DND-41 (cell line): ENCODE data around the gene MAT1A.

Source experiments
- ATAC-seq: fragments of 200-7000 bp; cut with Tn5 transposase; 3 replicates; pipeline ENCODE4 v1.9.1; 2021; ENCODE audit warnings: low read depth; ENCODE audit not compliant: insufficient read depth
- DNase-seq: peaks from one replicate; pipeline ENCODE4 v3.0.0-alpha.2; 2020
- H2AFZ ChIP-seq: 2 replicates; pipeline ENCODE4 v1.6.0; 2012; ENCODE audit warnings: low read depth, low read length
- H3K27ac ChIP-seq: 2 replicates; pipeline ENCODE4 v1.5.1; 2012; ENCODE audit warnings: low read length, inconsistent platforms
- H3K27me3 ChIP-seq: fragments of 200-600 bp; sonication (generic); 2 replicates; pipeline ENCODE4 v1.6.0; 2012; ENCODE audit warnings: low read length, mild to moderate bottlenecking, inconsistent platforms; ENCODE audit not compliant: insufficient read depth, poor library complexity
- H3K36me3 ChIP-seq: 2 replicates; pipeline ENCODE4 v1.5.1; 2012; ENCODE audit warnings: low read length, inconsistent platforms; ENCODE audit not compliant: insufficient read depth
- H3K4me1 ChIP-seq: 2 replicates; pipeline ENCODE4 v1.5.1; 2012; ENCODE audit warnings: mild to moderate bottlenecking, low read length; ENCODE audit not compliant: insufficient read depth
- H3K4me2 ChIP-seq: 2 replicates; pipeline ENCODE4 v1.6.0; 2012; ENCODE audit warnings: mild to moderate bottlenecking, moderate library complexity, low read length, inconsistent platforms; ENCODE audit not compliant: insufficient read depth
- H3K4me3 ChIP-seq, 2 experiments: fragments of 200-600 bp in 1 of 2; shearing (Covaris generic) in 1 of 2; 2 replicates each; pipeline ENCODE4 v1.5.1; 2012 to 2016; ENCODE audit warnings: inconsistent platforms in 2 of 2, low read length in 2 of 2, mild to moderate bottlenecking in 2 of 2, low read depth in 1 of 2, moderate library complexity in 1 of 2
- H3K79me2 ChIP-seq: 2 replicates; pipeline ENCODE4 v1.6.0; 2012; ENCODE audit warnings: low read length, inconsistent platforms; ENCODE audit not compliant: insufficient read depth
- H3K9ac ChIP-seq: 2 replicates; pipeline ENCODE4 v1.6.0; 2012; ENCODE audit warnings: low read depth, mild to moderate bottlenecking, inconsistent platforms, low read length, moderate library complexity
- H3K9me3 ChIP-seq: 2 replicates; pipeline ENCODE4 v1.5.1; 2012; ENCODE audit warnings: low read length, moderate library complexity, mild to moderate bottlenecking, inconsistent platforms; ENCODE audit not compliant: insufficient read depth, severe bottlenecking
- H4K20me1 ChIP-seq: 2 replicates; pipeline ENCODE4 v1.6.0; 2012; ENCODE audit warnings: low read length; ENCODE audit not compliant: insufficient read depth
- EZH2 ChIP-seq: IDR thresholded peaks from 3 replicates; pipeline ENCODE4 v1.6.1; 2012; ENCODE audit warnings: borderline replicate concordance, low read depth, mild to moderate bottlenecking, moderate library complexity, low read length, inconsistent platforms; ENCODE audit not compliant: severe bottlenecking
- TF ChIP-seq, protein P1 (sequence below): IDR thresholded peaks from 2 replicates; pipeline ENCODE4 v1.5.1; 2012; ENCODE audit warnings: borderline replicate concordance, low read length, moderate library complexity, mild to moderate bottlenecking; ENCODE audit not compliant: poor library complexity, severe bottlenecking; ENCODE audit errors: extremely low read depth

Gene MAT1A

GRCh38 chr10:80321183-80321582, 31.7 kb upstream of the MAT1A start:
- Histone ChIP-seq H4K20me1 (no peaks in the 10 kb centered on the region), H3K36me3 (no peaks in the 10 kb centered on the region), H3K9ac (no peak overlapping the region), H3K4me2 (no peak overlapping the region), H3K79me2 (no peaks in the 10 kb centered on the region), H3K4me3 (no peak overlapping the region), H3K27ac (no peak overlapping the region), H3K4me1 (no peaks in the 10 kb centered on the region), H2AFZ (no peak overlapping the region), H3K27me3 (peaks cover 5% of the 10 kb centered on the region), H3K9me3 (no peaks in the 10 kb centered on the region)
- ATAC-seq: no peak
- DNase-seq: no peak
- no peak for TF ChIP-seq EZH2
- TF ChIP-seq, protein P1, sequence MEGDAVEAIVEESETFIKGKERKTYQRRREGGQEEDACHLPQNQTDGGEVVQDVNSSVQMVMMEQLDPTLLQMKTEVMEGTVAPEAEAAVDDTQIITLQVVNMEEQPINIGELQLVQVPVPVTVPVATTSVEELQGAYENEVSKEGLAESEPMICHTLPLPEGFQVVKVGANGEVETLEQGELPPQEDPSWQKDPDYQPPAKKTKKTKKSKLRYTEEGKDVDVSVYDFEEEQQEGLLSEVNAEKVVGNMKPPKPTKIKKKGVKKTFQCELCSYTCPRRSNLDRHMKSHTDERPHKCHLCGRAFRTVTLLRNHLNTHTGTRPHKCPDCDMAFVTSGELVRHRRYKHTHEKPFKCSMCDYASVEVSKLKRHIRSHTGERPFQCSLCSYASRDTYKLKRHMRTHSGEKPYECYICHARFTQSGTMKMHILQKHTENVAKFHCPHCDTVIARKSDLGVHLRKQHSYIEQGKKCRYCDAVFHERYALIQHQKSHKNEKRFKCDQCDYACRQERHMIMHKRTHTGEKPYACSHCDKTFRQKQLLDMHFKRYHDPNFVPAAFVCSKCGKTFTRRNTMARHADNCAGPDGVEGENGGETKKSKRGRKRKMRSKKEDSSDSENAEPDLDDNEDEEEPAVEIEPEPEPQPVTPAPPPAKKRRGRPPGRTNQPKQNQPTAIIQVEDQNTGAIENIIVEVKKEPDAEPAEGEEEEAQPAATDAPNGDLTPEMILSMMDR: no peak

GRCh38 chr10:80320377-80320776, 30.9 kb upstream of the MAT1A start:
- Histone ChIP-seq H3K36me3 (no peaks in the 10 kb centered on the region), H2AFZ (no peak overlapping the region; the same call in 1 of the 2 replicates)

DNA sequence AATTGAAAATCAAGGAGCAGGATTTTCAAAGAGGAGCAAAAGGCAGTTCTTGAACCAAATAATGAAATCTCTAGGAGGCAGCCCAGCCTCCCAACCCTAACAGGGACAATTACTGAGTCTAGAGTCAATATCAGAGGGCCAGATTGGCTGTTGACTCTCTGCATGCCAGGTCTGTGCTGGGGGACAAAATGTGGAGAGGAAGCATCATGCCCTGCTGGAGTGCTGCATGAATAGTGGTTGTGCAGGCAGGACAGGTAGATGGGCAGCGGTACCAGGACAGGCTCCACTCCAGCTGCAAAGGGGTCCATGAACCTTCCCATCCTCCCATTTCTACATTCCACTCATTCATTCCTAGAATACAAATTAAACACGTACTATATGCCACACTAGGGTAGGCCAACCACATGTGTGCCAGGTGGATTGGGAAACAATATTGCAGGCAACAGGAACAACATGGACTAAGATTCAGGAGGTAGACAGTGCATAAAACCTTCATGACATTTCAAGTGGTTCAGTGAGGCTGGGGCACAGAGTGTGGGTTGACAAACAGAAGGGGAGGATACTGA, 30.4 kb upstream of the MAT1A start:
- H3K4me1 ChIP-seq: no peaks in the 10 kb centered on the region
- no peak for ATAC-seq
- H3K9me3 ChIP-seq: no peaks in the 10 kb centered on the region
- TF ChIP-seq, protein P1: no peak
- TF ChIP-seq EZH2: no peak
- no peak for DNase-seq
- no peak overlapping the region for H2AFZ ChIP-seq
- H3K79me2 ChIP-seq: no peaks in the 10 kb centered on the region
- H3K36me3 ChIP-seq: no peaks in the 10 kb centered on the region
- no peaks in the 10 kb centered on the region for H4K20me1 ChIP-seq
- peaks cover 5% of the 10 kb centered on the region for H3K27me3 ChIP-seq
- H3K4me2 ChIP-seq: no peak overlapping the region
- no peak overlapping the region for H3K4me3 ChIP-seq
- H3K9ac ChIP-seq: no peak overlapping the region
- no peak overlapping the region for H3K27ac ChIP-seq

More at GRCh38 chr10:80320377-80320776, 30.9 kb upstream of the MAT1A start:
- Histone ChIP-seq H3K79me2 (no peaks in the 10 kb centered on the region), H3K27me3 (peaks cover 5% of the 10 kb centered on the region), H4K20me1 (no peaks in the 10 kb centered on the region), H3K27ac (no peak overlapping the region), H3K4me1 (no peaks in the 10 kb centered on the region), H3K4me2 (no peak overlapping the region), H3K9me3 (no peaks in the 10 kb centered on the region), H3K9ac (no peak overlapping the region), H3K4me3 (no peak overlapping the region)
- no peak for TF ChIP-seq EZH2
- TF ChIP-seq, protein P1: no peak
- DNase-seq (no peak), ATAC-seq (no peak)

DNA sequence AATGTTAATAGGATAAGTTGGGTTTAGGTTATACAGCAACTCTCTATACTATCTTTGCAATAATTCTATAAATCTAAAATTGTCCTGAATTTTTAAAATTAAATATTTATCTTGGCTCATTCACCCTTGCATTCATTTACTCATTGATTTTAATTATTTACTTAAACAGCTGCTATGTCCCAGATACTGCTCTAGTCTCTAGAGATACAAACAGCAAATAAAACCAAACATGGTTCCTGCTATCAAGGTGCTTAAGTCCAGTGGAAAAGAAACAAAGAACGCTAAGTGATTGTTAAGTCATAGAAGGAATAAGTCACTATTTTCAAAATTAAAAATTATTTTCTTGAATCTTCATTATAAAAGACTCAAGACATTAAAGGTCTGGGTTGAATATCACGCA, 29.9 kb upstream of the MAT1A start:
- ATAC-seq (no peak), DNase-seq (no peak)
- Histone ChIP-seq H3K27ac (no peak overlapping the region), H3K79me2 (no peaks in the 10 kb centered on the region), H3K9ac (no peak overlapping the region), H3K4me3 (no peak overlapping the region), H3K27me3 (peaks cover 5% of the 10 kb centered on the region), H2AFZ (no peak overlapping the region), H4K20me1 (no peaks in the 10 kb centered on the region), H3K4me2 (no peak overlapping the region), H3K36me3 (no peaks in the 10 kb centered on the region), H3K9me3 (no peaks in the 10 kb centered on the region), H3K4me1 (no peaks in the 10 kb centered on the region)
- no peak for TF ChIP-seq EZH2
- TF ChIP-seq, protein P1: no peak
